OCI-LY1 (cell line): ENCODE data around the gene OGT.

Source experiments
- H2AFZ ChIP-seq: fragments of 200-600 bp; sonication (generic), shearing (Covaris generic); 2 replicates; pipeline ENCODE4 v1.6.0; 2014; ENCODE audit warnings: antibody characterized with exemption, mild to moderate bottlenecking, low read length
- H3F3A ChIP-seq: fragments of 200-600 bp; sonication (generic), shearing (Covaris generic); 2 replicates; pipeline ENCODE4 v1.6.0; 2014; ENCODE audit warnings: mild to moderate bottlenecking, antibody characterized with exemption, low read length, moderate library complexity; ENCODE audit not compliant: insufficient read depth
- H3K27ac ChIP-seq: fragments of 200-600 bp; sonication (generic); 2 replicates; pipeline ENCODE4 v1.5.1; 2014; ENCODE audit warnings: low read length, mixed run types, mild to moderate bottlenecking, low read depth; ENCODE audit not compliant: poor library complexity, severe bottlenecking
- H3K27me3 ChIP-seq: fragments of 200-600 bp; sonication (generic); 2 replicates; pipeline ENCODE4 v1.6.0; 2014; ENCODE audit warnings: antibody characterized with exemption, mild to moderate bottlenecking, low read length, moderate library complexity; ENCODE audit not compliant: insufficient read depth
- H3K36me3 ChIP-seq: fragments of 200-600 bp; sonication (generic); 2 replicates; pipeline ENCODE4 v1.6.1; 2014; ENCODE audit warnings: mild to moderate bottlenecking, antibody characterized with exemption, low read length, moderate library complexity, mixed read lengths; ENCODE audit not compliant: insufficient read depth
- H3K4me1 ChIP-seq: fragments of 200-600 bp; sonication (generic); 2 replicates; pipeline ENCODE4 v1.5.1; 2014; ENCODE audit warnings: mild to moderate bottlenecking, low read length, moderate library complexity; ENCODE audit not compliant: insufficient read depth, severe bottlenecking
- H3K4me2 ChIP-seq: fragments of 200-600 bp; sonication (generic), shearing (Covaris generic); 2 replicates; pipeline ENCODE4 v1.6.1; 2014; ENCODE audit warnings: low read length
- H3K4me3 ChIP-seq: fragments of 200-600 bp; sonication (generic); 2 replicates; pipeline ENCODE4 v1.5.1; 2014; ENCODE audit warnings: low read length, low read depth, mild to moderate bottlenecking, mixed read lengths; ENCODE audit not compliant: poor library complexity, severe bottlenecking
- H3K79me2 ChIP-seq: fragments of 200-600 bp; shearing (Covaris generic); 2 replicates; pipeline ENCODE4 v1.6.1; 2016; ENCODE audit warnings: mixed run types, low read length, mixed read lengths; ENCODE audit not compliant: insufficient read depth
- H3K9ac ChIP-seq: fragments of 200-600 bp; sonication (generic), shearing (Covaris generic); 2 replicates; pipeline ENCODE4 v1.6.1; 2014; ENCODE audit warnings: mild to moderate bottlenecking, low read length, mixed read lengths
- H3K9me2 ChIP-seq: fragments of 200-600 bp; sonication (generic), shearing (Covaris generic); 2 replicates; pipeline ENCODE4 v1.6.1; 2014; ENCODE audit warnings: low read depth, mild to moderate bottlenecking, low read length, mixed read lengths
- H3K9me3 ChIP-seq: fragments of 200-600 bp; shearing (Covaris generic); 2 replicates; pipeline ENCODE4 v1.6.1; 2014; ENCODE audit warnings: low read length, mixed read lengths
- H4K20me1 ChIP-seq: fragments of 200-600 bp; sonication (generic), shearing (Covaris generic); 2 replicates; pipeline ENCODE4 v1.6.0; 2016; ENCODE audit warnings: mild to moderate bottlenecking, low read length; ENCODE audit not compliant: insufficient read depth
- CTCF ChIP-seq: fragments of 200-600 bp; sonication (generic), shearing (Covaris generic); IDR thresholded peaks from 2 replicates; pipeline ENCODE4 v1.5.1; 2017; ENCODE audit warnings: mild to moderate bottlenecking, antibody characterized with exemption, low read length, moderate library complexity, mixed read lengths
- EZH2 ChIP-seq: fragments of 200-600 bp; sonication (generic), shearing (Covaris generic); IDR thresholded peaks from 2 replicates; pipeline ENCODE4 v1.8.0; 2017; ENCODE audit warnings: borderline replicate concordance, mixed run types, mild to moderate bottlenecking, antibody characterized with exemption, low read length, moderate library complexity, mixed read lengths

OGT gene

GRCh38 chrX:71540801-71541200 lies 7.9 kb downstream of the OGT start:
- peaks cover 86% of the 10 kb centered on the region for H3K79me2 ChIP-seq
- no peak overlapping the region for H3K9ac ChIP-seq
- peaks cover 41% of the 10 kb centered on the region for H3K4me1 ChIP-seq
- H4K20me1 ChIP-seq, result no peaks in the 10 kb centered on the region
- no peak overlapping the region for H2AFZ ChIP-seq
- TF ChIP-seq CTCF (no peak), EZH2 (no peak)
- no peak overlapping the region; the same call in 1 of the 2 replicates for H3K4me2 ChIP-seq
- no peaks in the 10 kb centered on the region for H3K27me3 ChIP-seq
- H3F3A ChIP-seq, result no peaks in the 10 kb centered on the region
- H3K9me2 ChIP-seq, result no peaks in the 10 kb centered on the region
- H3K27ac ChIP-seq, result no peak overlapping the region
- H3K4me3 ChIP-seq, result no peak overlapping the region
- H3K36me3 ChIP-seq, result peaks cover 90% of the 10 kb centered on the region
- no peaks in the 10 kb centered on the region for H3K9me3 ChIP-seq

GRCh38 chrX:71541210-71542022 lies 8.5 kb downstream of the OGT start:
- no peak overlapping the region for H3K9ac ChIP-seq

GRCh38 chrX:71542411-71542810 lies 9.5 kb downstream of the OGT start:
- H3K4me1 ChIP-seq, result peaks cover 30% of the 10 kb centered on the region
- no peak overlapping the region for H3K9ac ChIP-seq
- TF ChIP-seq EZH2 (no peak), CTCF (no peak)
- H3K9me3 ChIP-seq, result no peaks in the 10 kb centered on the region
- H3F3A ChIP-seq, result no peaks in the 10 kb centered on the region
- peaks cover 70% of the 10 kb centered on the region for H3K79me2 ChIP-seq
- H3K9me2 ChIP-seq, result no peaks in the 10 kb centered on the region
- H2AFZ ChIP-seq, result no peak overlapping the region
- no peak overlapping the region for H3K4me3 ChIP-seq
- H3K4me2 ChIP-seq, result no peak overlapping the region
- no peaks in the 10 kb centered on the region for H3K27me3 ChIP-seq
- peaks cover 93% of the 10 kb centered on the region for H3K36me3 ChIP-seq
- no peaks in the 10 kb centered on the region for H4K20me1 ChIP-seq
- no peak overlapping the region for H3K27ac ChIP-seq

More at GRCh38 chrX:71541210-71542022, 8.5 kb downstream of the OGT start:
- no peaks in the 10 kb centered on the region for H3K9me2 ChIP-seq
- no peaks in the 10 kb centered on the region for H3K9me3 ChIP-seq
- H3K4me1 ChIP-seq, result peaks cover 35% of the 10 kb centered on the region
- no peaks in the 10 kb centered on the region for H4K20me1 ChIP-seq
- H3K79me2 ChIP-seq, result peaks cover 80% of the 10 kb centered on the region
- H3K4me3 ChIP-seq, result no peak overlapping the region
- no peak overlapping the region for H3K27ac ChIP-seq
- peaks cover 89% of the 10 kb centered on the region for H3K36me3 ChIP-seq
- no peaks in the 10 kb centered on the region for H3F3A ChIP-seq
- no peak overlapping the region for H3K4me2 ChIP-seq
- H3K27me3 ChIP-seq, result no peaks in the 10 kb centered on the region
- TF ChIP-seq CTCF (no peak), EZH2 (no peak)
- H2AFZ ChIP-seq, result no peak overlapping the region
